Left renal cortex interstitium (tissue), 4 donors: ENCODE measurements around the gene FGFR2. TPM values are rescaled to one million over a fixed set of nuclear protein-coding genes. Genes with fewer than 3 reads are reported as not detected.

Experiments
- DNase-seq, 4 donors: peaks; one replicate each; pipeline ENCODE4 v3.0.0-alpha.2; 2013; ENCODE audit warnings: low read depth in 4 of 4, low spot score in 2 of 4, missing footprints in 1 of 4
- polyA plus RNA-seq, 4 donors: library from polyadenylated mRNA; unstranded; fragments of 120-200 nt; gene quantifications; one replicate each; pipeline ENCODE4 v1.2.1, GENCODE V29; 2013; ENCODE audit not compliant: insufficient read length in 4 of 4

FGFR2 gene
- polyA plus RNA-seq, 4 donors, result 96.3 to 110 (median 106) TPM

DNA sequence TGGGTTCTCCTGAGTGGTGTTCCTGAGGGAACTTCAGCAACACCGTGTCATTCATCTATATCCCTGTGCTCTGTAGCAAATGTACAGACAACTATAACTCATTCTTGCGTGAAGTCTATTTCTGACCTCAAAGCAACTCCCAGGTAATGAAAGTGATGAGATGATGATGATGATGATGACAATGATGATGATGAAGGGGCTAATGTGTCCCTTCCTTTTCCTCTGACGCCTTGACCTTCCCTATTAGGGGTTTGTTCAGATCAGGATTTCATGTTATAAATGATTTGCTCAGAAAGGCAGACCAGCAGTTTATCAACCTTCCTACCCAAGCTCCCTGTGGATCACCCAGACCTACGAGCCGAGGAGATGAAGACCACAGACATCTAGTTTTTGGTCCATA, 136.9 kb downstream of the FGFR2 start:
- DNase-seq, result no peak

- DNase-seq, result no peak
Measured at GRCh38 chr10:121460733-121461132, 137.5 kb downstream of the FGFR2 start.

DNA sequence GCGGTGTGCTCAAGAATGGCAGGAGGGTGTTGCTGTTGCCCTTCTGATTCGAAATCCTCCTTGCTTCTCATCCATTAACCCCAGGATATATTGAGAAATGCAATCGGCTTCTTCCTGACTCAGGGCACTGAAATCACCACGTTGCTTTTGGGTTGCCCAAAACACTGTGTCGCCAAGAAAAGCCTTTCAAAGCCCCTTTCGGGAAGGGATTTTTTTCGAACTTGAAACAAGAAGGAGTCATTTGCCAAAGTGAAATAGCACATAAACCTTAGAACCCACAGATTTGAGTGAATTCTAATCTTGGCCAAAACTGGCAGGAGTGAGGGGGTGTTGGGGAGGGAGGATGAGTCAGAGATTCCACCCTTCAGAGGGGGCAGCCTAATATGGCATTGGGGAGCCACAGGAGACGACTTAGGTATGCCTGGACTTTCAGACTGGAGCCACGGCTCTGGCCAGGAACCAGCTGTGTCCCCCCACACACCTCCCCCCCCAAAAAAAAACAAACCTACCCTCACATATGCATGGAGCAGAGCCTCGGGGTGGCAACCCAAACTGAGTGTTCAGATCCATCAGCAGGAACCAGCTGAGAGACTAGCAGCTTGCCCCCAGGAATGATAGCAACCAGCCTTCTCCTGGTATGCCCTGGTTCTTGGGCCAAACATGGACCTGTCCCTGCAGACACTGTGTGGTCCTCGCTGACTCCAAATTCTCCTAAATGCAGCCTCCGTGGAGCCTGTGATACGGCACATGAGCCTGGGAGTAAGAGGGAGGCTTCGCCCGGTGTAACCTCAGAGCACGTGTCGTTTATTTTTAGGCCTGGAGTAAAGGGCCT, 138.4 kb downstream of the FGFR2 start:
- no peak for DNase-seq

DNA sequence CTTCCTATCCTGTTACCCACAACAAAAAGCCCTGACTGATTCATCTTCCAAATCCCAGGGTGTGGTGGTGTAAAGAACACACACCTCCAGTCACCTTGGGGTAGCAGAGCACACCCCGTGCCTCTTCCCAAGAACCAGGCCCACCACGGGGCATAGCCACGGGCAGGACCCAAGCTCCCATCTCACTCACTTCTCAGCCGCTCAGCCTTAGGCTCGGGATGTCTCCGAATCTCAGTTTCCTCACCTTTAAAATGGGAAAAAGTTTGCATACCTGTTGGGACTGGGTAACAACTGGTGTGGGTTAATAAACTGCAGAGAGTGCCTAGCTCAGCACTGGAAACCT, 139.0 kb downstream of the FGFR2 start:
- no peak for DNase-seq

DNA sequence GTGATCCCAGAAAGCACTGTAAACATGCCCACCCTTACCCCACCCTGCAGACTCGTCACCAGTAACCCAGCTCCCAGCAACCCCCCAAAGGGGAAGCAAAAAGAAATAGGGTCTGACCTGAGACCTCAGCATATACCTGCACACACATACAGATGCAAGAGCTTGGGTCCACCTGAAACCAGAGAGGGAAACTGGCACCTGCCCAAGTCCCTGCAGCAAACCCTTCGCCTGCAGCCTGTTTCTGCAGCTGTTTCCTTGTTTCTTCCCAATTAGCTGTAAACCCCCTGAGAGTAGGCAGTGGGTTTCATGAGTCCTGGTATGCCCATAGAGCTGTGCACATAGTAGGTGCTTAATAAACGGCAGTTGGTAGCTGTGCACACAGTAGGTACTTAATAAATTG, 140.5 kb downstream of the FGFR2 start:
- no peak for DNase-seq

DNA sequence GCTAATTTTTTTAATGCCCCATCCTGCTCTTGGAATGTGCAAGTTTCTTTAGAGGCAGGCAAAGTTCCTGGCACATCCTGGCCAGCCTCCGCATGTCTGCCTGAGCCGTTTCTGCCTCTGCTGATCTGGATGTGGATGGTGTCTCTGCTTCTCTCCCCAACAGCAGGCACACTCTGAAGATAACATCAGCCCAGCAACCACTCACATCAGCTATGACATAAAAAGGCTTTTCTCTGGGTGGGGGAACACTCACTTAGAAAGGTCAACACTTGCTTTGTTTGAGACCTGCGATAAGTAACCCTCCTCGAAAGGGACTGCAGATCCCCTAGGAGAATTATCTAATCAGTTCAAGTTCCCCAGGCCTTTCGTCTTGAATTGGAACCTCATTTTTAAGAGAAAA, 142.9 kb downstream of the FGFR2 start:
- DNase-seq, result no peak

GRCh38 chr10:121454781-121455180, 143.5 kb downstream of the FGFR2 start:
- DNase-seq, result no peak

- no peak for DNase-seq
Measured at GRCh38 chr10:121453160-121453559, 145.1 kb downstream of the FGFR2 start.

DNA sequence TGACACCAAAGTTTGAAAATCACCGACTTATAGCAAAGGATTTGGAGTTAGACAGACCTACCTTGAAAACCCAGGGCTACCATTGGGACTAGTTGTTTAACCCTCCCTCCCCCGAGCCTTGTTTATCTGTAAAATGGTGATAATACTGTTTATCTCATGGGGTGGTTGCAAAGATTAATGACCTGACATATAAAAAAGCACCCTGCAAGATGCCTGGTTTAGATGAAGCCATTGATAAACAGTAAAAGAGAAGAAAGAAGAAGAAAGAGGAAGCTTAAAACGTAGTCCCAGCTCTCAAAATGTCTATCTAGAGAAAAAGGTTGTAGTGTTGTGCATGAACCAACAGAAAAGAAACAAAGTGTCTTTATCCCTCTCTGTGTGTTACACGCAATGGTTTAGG, 145.7 kb downstream of the FGFR2 start:
- DNase-seq, result no peak

DNA sequence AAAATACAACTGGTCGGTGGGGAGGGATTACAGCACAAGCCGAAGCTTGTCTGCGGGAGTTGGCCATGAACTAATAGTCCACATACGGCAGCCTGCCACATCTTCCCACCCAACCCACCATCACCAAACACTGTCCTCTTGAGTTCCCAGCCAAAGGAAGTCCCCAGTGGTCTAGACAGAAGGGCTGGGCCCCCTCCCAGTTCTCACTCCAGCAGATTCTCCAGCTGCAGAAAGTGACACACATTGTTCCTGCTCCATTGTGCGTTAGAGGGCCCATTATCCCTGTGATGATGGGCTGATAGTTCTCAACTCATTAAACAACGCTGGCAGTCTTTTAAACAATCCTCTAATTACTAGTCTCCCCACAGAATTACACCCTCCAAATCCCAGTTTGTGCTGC, 148.0 kb downstream of the FGFR2 start:
- DNase-seq, result no peak

- no peak for DNase-seq
Measured at GRCh38 chr10:121449482-121449924, 148.7 kb downstream of the FGFR2 start.

- no peak for DNase-seq
Measured at GRCh38 chr10:121448766-121449421, 149.3 kb downstream of the FGFR2 start.

DNA sequence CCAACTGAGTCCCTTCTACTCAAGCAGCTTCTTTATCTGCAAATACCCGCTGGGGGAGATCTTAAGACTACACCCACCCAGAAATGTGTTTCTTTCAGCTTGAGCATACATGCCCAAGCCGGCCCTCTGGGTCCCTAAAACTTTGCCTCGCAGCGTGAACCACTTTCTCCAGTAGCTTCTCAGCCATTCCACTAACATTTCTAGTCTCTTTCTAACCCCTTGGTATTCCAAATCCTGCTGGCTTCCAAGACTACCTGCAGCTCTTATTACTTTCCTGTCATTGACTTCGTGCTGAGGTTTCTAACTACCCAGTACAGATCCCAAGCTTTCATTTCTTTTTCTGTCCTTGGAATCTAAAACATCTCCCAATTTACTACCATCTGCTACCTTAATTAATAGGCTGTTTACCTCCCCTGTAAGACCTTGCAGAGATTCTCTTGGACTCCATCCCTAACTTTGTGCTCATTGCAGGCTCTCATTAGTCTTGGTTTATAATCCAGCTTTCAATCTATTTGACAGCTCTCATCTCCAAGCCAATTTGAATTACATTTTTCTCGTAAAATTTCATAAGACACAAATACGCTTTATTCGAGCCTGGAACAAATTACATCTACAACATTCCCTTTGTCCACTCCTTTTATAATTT, 153.6 kb downstream of the FGFR2 start:
- DNase-seq, result no peak

DNA sequence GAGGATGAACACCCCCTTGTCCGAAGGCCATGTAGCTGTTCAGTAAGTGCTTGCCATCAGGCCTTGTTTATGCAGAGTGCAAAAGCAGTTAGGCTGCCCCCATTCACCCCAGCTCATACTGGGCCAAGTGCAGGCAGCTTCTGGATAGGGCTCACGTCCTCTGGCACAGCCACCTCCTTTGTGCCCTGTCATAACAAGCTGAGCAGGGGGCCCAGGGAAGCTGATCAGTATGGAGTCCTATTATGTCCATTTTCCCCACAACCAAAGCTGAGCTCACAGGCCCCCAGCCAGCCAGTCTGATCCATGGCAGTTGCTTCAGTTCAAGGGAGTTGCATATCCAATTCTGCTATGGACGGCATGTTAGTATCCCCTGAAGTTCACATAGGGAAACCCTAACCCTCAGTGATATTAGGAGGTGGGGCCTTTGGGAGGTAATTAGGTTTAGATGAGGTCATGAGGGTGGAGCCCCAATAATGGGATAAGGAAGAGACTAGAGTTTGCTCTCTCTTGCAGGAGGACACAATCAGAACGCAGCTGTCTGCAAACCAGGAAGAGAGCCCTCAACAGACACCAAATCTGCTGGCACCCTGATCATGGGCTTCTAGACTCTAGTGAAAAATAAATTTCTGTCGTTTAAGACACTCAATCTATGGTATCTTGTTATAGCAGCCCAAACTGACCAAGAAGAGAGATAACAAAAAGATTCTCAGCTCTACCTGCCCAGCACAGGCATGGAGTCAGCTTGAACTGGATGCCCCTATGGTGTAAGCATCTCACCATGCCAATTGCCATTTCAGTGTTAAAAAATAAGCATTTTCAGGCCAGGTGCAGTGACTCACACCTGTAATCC, 155.9 kb downstream of the FGFR2 start:
- DNase-seq, result no peak

DNA sequence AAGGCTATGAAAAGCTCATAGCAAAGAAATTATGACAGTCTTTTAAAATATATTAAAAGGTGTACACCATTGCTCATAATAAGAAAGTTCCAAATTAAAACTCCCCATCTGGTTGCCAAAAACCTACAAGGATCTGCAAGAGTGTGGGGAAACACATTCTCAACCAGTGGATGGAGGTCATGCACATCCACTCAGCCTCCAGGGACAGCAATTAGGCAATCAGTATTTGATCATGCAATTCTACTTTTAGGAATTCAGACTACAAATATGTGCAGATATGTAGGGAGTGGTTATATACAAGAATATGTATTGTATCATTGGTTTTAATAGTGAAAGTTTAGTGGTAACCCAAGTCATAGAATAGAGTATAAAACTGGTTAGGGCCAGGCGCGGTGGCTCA, 157.8 kb downstream of the FGFR2 start:
- DNase-seq, result no peak

DNA sequence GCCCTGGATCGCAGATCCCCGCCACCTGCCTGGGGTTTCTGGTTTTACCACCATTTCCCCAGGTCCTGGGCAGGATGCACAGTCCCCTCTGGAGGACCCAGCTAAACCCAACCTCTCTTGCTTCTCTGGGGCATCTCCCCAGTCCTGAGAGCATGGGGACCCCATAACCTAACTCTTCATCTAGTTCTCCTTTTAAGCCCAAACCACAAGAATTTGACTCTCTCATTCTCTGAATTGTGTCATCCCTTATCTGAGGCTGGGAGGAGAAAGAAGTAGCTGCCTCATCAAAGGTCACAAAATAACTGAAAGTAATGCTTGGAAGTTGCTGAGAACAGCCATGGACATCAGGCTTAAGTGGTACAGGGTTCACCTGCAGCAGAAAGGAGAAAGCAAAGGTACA, 159.9 kb downstream of the FGFR2 start:
- DNase-seq, result no peak

DNA sequence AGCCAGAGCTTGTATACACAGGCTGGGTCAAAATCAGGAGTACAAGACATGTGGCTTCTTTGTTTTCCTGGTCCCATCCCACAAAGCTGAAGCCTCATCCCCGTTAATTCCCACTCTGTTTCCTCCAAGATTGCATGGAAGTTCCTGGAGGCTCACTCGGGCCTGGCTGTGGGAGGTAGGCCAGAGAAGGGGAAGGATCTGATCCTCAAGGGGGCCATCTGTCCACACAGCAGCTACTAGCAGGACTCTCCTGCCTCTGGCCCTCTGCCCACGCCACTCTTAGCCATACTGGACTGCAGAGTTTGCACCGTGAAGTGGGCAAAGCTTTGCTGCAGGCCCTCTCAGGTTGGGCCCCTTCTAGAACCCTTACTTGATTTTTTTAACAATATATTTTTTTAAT, 160.6 kb downstream of the FGFR2 start:
- no peak for DNase-seq

DNA sequence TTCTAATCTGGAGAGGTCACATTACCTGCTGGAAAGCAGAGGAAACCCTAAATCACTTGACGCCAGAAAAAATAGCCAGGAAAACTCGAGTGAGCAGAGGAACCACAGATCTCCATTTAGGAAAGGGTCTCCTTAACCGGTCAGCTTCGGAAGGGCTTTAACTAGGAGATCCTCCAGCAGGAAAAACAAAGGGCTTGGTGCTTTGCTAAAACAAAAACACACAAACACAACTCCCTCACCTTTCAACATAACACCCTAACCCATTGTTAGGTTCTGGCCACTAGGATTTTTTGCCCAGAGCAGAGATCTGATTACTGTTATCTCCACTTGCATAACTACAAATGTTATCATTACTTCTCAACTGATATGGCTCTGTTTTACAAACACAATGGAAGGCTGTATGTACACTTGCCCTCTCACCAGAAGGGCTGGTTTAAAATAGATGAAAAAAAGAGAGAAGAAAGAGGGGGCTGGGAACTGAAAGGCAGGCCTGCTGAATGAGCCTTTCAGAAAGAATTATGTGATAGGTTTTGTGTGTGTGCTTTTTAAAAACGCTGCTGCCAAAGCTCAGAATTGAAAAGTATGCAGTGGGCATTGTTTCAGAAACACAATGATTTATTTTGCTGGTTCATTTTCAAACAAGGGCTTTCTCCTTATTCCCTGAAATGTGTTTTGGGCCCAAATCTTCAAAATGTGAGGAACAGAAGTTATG, 161.5 kb downstream of the FGFR2 start:
- DNase-seq, result no peak

DNA sequence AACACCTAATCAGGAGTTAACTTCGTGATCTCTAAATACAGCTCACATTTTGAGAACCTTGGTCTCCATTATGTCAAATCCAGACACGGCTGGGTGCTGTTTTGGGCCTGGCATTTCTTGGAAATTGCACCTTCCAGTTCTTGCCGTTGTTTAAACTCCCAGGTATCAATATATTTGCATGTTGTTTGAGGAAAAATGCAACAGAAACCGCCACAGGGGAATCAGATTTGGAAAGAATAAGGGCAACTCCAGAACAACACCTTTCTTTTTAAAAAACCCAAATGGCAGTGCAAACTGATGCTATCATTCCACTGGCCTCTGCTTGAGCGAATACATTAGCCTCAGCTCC, 162.0 kb downstream of the FGFR2 start:
- DNase-seq, result no peak

GRCh38 chr10:121435099-121435875, 163.0 kb downstream of the FGFR2 start:
- no peak for DNase-seq
